ENCODE data around the gene EIF3A. TPM values are rescaled to one million over a fixed set of nuclear protein-coding genes. Genes with fewer than 3 reads are reported as not detected.
A peak's percentile ranks its signal among the peaks of the same experiment; 100 is the strongest.
"Not testable (repeated sequence)": the region's sequence is repeated elsewhere in the genome, so short reads cannot be mapped to it uniquely, and the experiment has no call there.

EIF3A gene
- total RNA-seq, 1 experiment from 2014 or later, result 53.3 TPM

- DNase-seq (ENCODE audit: low spot score), result no peak
Measured at GRCh38 chr10:119049777-119050176, 30.8 kb downstream of the EIF3A start.

DNA sequence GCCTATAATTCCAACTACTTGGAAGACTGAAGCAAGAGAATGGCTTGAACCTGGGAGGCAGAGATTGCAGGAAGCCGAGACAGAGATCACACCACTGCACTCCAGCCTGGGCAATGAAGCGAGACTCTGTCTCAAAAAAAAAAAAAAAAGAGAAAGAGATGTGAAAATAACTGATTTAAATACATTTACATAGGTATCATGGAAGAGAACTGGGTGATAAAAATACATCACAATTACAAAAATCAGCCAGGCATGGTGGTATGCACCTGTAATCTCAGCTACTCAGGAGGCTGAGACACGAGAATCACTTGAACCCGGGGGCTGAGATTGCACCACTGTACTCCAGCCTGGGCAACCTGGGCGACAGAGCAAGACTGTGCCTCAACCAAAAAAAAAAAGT, 31.3 kb downstream of the EIF3A start:
- DNase-seq (ENCODE audit: low spot score), result no peak

DNA sequence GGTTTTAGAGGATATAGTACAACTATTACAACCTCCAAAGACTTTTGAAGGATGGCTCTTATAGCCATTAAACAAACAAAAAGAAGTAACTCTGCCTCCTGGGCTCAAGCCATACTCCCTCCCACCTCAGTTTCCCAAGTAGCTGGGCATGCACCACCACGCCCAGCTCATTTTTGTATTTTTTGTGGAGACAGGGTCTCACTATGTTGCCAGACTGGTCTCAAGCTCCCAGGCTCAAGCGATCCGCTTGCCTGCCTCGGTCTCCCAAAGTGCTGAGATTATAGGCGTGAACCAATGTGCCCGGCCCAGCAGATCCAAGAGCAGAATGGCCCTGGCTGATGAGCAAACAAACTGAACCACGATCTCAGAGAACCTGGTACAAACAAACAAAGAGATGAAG, 35.1 kb downstream of the EIF3A start:
- no peak for DNase-seq (ENCODE audit: low spot score)

GRCh38 chr10:119042169-119042568, 38.4 kb downstream of the EIF3A start:
- no peak for DNase-seq (ENCODE audit: low spot score)

DNA sequence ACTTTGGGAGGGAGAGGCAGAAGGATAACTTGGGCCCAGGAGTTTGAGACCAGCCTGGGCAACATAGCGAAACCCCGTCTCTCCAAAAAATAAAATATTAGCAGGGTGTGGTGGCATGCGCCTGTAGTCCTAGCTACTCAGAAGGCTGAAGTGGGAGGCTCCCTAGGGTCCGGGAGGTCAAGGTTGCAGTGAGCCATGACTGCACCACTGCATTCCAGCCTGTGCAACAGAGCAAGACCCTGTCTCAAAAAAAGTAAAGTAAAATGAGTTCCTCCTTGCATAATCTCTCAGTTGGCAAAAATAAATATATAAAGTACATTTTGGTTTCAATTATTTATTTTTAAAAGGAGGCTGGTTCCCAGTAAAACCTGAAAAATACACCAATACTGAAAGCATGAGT, 39.3 kb downstream of the EIF3A start:
- DNase-seq (ENCODE audit: low spot score), result no peak

DNA sequence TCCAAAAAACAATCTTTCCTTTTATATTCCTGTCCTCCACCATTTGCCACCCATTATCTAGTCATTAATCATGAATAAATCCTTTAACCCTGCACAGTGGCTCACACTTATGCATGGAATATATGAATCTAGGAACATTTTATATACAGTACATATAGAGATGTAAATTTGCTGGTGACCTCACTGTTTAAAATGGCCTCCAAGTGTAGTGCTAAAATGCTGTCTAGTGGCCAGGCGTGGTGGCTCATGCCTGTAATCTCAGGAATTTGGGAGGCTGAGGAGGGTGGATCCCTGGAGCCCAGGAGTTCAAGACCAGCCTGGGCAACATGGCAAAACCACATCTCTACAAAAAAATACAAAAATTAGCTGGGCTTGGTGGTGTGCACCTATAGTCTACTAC, 41.5 kb downstream of the EIF3A start:
- no peak for DNase-seq (ENCODE audit: low spot score)

DNA sequence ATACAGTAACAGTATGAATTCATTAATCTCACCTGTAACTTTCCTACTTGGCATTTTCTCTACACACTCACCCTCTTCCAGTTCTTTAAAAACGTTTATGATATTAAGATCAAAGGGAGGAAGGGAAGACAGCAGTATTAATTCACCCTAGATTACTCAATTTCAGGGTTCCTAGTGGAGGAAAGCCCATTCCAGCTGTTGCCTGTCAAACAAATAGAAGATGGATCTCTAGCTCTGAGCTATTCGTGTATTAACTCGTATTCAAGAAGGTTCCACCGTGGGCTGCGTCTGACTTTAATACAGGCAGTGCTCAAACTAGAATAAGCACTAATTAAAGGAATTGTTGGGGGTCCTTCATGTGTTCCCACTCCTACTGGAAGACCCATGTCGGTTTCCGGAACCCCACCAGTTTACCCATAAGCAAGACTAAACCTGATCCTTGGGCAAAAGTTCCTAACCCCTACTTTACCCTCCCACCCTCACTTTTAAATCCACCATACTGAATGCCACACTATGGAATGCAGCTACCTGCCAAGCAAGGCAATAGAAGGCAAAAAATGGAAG, 49.0 kb downstream of the EIF3A start:
- peak; percentile 39 for DNase-seq (ENCODE audit: low spot score)

DNA sequence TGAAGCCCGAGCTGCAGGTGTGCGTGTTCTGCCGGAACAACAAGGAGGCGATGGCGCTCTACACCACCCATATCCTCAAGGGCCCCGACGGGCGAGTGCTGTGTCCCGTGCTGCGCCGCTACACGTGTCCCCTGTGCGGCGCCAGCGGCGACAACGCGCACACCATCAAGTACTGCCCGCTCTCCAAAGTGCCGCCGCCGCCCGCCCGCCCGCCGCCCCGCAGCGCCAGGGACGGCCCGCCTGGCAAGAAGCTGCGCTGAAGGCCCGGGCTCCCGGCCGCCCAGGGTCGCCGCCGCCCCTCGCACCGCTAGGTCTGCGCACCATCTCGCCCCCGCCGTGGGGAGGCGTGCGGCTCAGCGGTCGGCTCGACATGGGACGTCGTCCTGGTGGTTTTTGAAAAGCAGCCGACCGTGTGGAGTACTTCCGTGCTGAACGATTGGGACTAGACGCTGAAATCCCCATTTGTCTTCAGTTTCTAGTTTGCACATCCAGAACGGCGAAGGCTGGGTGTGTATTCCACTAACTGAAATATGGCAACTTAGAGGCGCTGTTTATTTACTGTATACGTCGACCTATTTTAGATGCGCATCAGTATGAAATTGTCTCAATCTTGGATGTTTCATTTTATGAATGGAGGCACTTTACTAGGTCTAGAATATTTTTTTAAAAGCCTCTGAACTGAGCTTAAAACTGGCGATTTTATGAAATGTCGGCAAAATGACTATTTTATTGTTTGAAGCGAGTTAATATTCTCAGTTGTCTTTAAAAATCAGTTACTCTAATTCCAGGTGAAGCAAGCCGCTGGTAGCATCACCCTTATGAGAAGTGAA, 50.0 kb downstream of the EIF3A start:
- peak; percentile 71 for DNase-seq (ENCODE audit: low spot score)

DNA sequence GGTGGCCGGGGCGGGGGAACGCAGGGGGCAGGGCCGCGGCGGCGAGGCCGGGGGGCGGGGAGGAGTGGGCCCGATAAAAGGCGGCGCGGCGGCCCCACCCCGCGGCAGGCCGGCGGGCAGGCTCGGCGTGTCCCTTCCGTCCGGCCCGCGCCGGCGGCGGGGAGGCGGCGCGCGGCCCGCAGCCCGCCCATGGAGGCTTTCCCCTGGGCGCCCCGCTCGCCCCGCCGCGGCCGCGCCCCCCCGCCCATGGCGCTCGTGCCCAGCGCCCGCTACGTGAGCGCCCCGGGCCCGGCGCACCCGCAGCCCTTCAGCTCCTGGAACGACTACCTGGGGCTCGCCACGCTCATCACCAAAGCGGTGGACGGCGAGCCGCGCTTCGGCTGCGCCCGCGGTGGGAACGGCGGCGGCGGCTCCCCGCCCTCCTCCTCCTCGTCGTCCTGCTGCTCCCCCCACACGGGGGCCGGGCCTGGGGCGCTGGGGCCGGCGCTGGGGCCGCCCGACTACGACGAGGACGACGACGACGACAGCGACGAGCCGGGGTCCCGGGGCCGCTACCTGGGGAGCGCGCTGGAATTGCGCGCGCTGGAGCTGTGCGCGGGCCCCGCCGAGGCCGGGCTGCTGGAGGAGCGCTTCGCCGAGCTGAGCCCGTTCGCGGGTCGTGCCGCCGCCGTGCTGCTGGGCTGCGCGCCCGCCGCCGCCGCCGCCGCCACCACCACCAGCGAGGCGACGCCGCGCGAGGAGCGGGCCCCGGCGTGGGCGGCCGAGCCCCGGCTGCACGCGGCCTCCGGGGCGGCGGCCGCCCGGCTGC, 50.8 kb downstream of the EIF3A start, which contains the start of gene NANOS1:
NANOS1 (plus strand) TSS at position 102 of the 808 bp plus-strand sequence; CDS start at position 190, 88 bp downstream.
- DNase-seq (ENCODE audit: low spot score), result no peak

DNA sequence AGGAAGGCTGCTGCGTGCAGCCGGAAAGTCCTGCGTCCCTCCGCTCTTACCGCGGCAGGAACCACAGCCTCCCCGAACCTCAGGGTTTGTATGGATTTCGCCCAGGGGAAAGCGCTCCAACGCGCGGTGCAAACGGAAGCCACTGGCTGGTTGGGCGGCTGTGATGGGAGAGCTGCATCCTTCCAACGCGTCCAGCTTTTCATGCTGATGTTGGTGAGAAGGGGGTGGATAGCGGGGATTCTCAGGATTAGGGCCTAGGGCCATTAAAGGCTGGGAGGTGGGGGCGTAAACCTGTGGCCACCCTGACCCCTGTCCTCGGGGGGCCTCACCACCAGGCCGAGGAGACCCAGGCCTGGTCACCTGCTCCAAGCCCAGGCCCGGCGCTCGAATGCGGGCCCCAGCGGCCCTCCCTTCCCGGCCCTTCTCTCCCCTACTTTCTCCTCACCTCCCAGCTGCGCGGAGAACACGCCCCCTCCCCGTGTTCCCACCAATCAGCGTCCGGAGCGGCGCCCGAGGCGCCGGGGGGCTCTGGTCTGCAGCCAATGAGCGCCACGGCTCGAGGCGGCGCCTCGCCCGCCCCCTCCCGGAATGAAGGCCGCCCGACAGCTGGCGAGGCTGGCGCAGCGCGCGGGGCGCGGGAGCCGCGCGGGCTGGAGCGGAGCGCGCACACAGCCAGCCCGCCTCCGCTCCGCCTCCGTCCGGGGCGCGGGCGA, 51.6 kb downstream of the EIF3A start:
- peak; percentile 90 for DNase-seq (ENCODE audit: low spot score)

DNA sequence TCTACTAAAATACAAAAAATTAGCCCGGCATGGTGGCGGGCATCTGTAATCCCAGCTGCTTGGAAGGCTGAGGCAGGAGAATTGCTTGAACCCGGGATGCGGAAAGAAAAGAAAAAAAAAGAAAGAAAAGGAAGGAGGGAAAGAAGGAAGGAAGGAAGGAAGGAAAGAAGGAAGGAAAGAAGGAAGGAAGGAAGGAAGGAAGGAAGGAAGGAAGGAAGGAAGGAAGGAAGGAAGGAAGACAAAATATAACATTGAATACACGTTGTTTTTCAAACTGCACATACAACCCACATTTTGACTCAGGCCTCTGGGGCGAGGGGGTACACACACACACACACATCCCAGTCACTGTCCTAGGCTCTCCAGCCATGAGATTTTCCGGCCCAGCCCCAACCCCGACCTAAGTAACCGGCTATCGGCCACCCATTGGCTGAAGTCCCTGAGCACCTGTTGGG, 52.1 kb downstream of the EIF3A start:
- DNase-seq (ENCODE audit: low spot score), result not testable (repeated sequence)

DNA sequence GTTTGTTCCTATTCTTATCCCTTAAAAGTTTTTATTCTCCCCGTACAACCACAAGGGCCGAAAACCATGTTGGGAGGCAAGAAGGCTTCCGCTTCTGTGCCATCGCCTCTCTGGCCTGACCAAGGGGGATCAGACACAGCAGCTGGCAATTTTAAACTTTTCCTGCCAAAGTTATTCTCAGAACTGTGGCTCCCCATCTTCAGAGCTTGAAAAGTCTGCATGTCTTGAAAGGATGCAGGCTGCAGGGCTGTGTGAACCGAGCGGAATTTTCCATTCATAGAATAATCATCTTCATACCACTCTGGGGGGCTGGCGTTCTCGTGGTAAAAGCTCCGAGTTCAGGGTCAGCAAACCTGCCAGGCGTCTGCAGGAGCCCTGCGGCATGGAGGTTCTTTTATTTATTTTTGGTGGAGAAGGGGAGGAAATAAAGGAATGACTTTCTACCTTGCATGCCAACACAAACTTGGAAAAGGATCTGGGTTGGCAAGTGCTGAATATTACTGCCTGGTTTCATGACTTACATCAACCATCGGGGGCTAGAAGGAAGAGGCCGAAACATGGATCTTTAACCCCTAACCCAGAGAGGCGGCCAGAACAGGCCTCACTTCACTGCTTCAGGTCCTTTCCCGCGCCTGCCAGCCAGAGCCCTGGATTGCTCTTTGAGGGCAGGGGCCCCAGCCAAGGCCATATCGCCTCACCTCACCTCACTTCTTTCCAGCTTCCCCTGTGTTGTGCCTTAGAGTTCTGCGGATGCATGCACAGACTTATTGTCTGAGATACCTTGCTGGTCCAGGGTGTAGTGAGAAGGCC, 54.1 kb downstream of the EIF3A start:
- no peak for DNase-seq (ENCODE audit: low spot score)

DNA sequence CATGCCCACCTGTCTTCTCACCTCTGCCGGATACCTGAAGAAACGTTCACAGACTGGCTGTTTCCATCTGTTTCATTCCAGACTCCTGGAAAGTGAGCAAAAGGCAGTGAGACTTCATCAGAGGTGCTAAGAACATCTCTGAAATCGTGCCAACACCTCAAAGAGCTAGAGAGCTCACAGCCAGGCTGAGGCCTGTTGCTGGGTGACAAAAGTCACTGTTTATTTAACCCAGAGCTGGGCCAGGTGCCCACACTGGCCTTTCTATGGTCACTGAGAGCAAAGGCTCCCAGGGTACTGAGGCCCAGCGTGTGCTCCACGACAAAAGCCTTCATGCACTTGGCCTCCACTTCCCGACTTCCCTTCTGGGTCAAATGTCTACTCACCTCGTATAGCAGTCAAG, 54.8 kb downstream of the EIF3A start:
- DNase-seq (ENCODE audit: low spot score), result no peak

DNA sequence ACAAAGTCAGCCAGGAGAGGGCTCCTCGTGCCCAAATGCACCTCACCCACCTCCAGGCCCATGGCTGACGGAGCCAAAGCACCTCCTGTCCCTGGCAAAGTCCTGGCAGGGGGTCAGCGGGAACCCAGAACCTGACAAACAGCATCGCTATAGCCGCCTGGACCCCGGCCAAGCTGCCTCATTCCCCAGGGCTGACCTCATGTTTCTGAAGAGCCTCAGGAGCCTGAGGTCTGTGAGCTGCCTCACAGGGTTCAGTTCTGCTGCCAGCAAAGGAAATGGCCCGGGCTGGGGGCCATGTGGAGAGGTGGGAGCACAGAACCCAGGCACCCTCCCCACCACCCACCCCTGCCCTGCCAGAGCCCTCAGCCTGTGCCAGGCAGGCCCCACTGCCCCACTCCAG, 55.3 kb downstream of the EIF3A start:
- DNase-seq (ENCODE audit: low spot score), result no peak

DNA sequence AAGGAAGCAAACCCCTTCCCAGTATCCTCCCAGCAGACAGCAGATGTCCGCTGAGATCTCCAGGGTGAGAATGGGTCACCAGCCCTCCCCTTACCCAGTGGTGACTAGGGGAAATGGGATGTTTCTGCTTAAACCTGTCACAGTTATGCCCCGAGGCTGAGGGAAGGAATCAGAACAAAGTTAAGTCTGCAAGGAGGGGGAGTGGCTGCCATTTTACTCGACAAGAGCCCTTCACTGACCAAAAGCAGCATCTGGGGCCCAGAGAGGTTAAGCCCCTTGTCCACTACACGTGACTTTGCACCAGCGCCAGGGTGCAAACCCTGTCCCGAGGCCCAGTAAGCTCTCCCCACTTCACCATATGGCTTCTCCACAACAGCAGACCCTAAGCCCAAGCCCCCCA, 55.7 kb downstream of the EIF3A start:
- DNase-seq (ENCODE audit: low spot score), result no peak

DNA sequence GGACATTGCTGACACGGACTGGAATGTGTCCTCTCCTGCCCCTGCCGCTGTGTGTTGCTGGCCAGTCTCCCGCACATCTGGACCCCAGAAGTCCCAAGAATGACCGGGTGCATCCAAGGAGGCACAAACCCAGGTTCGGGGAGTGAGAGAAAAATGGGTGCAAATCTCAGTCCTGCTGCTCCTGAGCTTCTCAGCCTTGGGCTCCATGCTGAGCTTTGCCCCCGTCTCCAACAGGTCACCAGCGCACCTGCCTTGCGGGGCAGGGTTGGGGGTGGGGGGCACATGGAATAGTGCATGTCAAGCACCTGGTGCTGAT, 57.1 kb downstream of the EIF3A start:
- DNase-seq (ENCODE audit: low spot score), result no peak

DNA sequence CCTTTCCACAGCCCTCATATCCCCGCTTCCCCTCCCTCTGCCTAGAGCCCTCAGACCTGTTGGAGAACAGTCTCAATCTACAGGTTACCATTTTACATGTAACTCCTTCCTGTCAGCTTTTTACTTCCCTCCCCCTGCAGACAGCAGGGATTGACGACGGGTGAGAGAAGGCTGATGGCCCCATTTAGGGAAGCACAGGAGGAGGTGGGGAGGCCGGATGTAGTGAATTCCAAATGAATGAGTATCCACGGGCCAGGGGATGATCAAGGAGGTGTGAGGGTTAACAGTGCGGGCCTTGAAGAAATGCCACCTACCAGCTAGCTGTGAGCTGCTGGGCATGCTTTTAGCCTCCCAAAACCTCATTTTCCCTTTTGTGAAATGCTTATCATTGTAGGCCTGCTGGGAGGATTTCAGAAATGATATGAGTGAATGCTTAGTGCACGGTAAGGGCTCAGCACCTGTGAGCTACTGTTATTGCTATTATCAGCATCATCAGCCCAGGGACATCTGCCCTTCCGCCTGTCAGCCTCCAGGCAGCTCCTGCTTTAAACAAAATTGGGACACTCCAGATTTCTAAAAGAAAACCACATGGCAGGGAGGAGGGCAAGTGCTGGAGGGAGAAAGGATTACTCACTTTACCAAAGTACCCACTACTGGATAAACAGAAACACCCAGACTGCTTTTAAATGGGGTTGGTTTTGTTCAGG, 57.6 kb downstream of the EIF3A start:
- DNase-seq (ENCODE audit: low spot score), result no peak

GRCh38 chr10:119020627-119020946, 60.0 kb downstream of the EIF3A start:
- DNase-seq (ENCODE audit: low spot score), result no peak

DNA sequence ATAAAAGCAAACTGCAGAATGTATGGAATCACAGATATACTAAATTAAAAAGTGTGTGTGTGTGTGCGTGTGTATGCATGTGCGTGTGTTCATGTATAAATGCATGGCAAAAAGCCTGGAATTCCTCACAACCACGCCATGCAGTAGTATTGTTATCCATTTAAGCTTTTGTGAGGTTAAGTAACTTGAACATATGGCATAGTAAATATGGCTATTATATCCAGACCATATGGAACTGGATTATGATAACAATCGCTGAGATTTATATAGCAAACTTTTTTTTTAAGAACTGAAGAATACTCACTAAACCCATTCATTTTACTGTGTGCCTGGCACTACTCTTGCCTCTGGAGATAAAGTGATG, 73.4 kb downstream of the EIF3A start:
- DNase-seq (ENCODE audit: low spot score), result no peak

- peak; percentile 49 for DNase-seq (ENCODE audit: low spot score)
Measured at GRCh38 chr10:119006451-119007210, 74.0 kb downstream of the EIF3A start.
